HEK293 (cell line): Measurements from ENCODE around the gene ST3GAL2.

Source experiments
- TF ChIP-seq, protein P1 (sequence below): fragments of 450-650 bp; formaldehyde crosslinking; IDR thresholded peaks from 2 replicates; pipeline ENCODE4 v1.5.1; 2016; ENCODE audit warnings: missing biosample characterization, missing genetic modification characterization
- TF ChIP-seq, protein P2 (sequence below): fragments of 450-650 bp; formaldehyde crosslinking; IDR thresholded peaks from 2 replicates; pipeline ENCODE4 v1.5.1; 2016; ENCODE audit warnings: missing biosample characterization, missing genetic modification characterization

GRCh38 chr16:70331091-70331490, 107.8 kb downstream of the ST3GAL2 start:
- TF ChIP-seq, protein P1, sequence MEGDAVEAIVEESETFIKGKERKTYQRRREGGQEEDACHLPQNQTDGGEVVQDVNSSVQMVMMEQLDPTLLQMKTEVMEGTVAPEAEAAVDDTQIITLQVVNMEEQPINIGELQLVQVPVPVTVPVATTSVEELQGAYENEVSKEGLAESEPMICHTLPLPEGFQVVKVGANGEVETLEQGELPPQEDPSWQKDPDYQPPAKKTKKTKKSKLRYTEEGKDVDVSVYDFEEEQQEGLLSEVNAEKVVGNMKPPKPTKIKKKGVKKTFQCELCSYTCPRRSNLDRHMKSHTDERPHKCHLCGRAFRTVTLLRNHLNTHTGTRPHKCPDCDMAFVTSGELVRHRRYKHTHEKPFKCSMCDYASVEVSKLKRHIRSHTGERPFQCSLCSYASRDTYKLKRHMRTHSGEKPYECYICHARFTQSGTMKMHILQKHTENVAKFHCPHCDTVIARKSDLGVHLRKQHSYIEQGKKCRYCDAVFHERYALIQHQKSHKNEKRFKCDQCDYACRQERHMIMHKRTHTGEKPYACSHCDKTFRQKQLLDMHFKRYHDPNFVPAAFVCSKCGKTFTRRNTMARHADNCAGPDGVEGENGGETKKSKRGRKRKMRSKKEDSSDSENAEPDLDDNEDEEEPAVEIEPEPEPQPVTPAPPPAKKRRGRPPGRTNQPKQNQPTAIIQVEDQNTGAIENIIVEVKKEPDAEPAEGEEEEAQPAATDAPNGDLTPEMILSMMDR (tag by site-specific recombination), result no peak
- TF ChIP-seq, protein P2, sequence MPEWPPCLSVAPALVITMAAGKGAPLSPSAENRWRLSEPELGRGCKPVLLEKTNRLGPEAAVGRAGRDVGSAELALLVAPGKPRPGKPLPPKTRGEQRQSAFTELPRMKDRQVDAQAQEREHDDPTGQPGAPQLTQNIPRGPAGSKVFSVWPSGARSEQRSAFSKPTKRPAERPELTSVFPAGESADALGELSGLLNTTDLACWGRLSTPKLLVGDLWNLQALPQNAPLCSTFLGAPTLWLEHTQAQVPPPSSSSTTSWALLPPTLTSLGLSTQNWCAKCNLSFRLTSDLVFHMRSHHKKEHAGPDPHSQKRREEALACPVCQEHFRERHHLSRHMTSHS (tag by site-specific recombination), result no peak
